EH (cell line): ENCODE results near the gene CDH12.
"Not testable (repeated sequence)": the region's sequence is repeated elsewhere in the genome, so short reads cannot be mapped to it uniquely, and the experiment has no call there.

Source experiments
- DNase-seq: peaks from one replicate; pipeline ENCODE4 v3.0.0-alpha.2; 2015; ENCODE audit warnings: low read depth

Gene CDH12

GRCh38 chr5:22278164-22278563 is 575.0 kb downstream of the CDH12 start:
- DNase-seq = no peak

DNA sequence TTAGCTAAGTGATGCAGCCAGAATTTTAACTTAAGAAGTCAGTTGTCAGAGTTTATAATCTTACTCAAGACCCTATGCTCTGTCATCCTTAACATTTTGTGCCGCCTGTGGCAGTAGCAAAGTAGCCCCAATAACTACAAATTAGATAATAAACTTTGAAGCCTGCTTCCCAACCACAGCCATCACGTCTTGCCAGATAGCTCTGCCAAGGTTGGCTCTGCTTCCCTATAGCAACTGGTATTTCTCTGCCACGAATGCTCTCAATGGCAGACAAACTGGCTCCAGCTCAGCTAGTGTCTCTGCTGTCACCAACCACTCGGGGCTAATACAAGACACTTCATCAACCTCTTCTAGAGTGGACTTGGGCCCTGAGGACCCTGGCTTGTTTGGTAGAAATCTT is 576.1 kb downstream of the CDH12 start:
- no peak for DNase-seq

DNA sequence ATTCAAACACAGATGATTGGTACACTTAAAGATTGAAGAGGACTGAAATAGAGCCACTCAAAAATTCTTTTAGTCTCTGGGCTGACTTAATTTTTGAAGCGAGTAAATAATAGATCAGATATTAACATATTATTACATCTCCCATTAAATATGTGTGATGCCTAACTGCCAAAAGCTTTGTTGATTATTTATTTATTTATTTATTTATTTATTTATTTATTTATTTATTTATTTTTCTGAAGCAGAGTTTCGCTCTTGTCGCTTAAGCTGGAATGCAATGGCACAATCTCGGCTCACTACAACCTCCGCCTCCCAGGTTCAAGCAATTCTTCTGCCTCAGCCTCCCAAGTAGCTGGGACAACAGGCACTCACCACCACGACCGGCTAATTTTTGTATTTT is 587.3 kb downstream of the CDH12 start:
- not testable (repeated sequence) for DNase-seq

DNA sequence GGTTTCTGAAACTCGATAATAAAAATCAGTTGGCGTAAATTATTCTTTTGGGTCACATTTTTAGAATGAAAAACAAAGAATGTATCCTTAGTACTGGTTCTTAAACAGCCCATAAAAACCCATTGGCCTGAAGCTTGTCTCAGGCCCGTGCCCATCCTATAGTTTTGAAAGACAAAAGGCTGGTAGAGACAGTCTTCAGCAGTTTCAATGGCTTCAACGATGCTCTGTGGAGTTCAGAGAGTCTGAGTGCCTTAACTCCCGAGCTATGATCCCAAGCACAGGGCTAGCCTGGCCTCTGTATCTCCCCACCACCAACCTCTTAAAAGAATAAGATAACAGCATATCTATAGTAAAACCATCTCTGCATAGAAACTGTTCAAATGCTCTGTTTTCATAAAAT is 595.0 kb downstream of the CDH12 start:
- no peak for DNase-seq

DNA sequence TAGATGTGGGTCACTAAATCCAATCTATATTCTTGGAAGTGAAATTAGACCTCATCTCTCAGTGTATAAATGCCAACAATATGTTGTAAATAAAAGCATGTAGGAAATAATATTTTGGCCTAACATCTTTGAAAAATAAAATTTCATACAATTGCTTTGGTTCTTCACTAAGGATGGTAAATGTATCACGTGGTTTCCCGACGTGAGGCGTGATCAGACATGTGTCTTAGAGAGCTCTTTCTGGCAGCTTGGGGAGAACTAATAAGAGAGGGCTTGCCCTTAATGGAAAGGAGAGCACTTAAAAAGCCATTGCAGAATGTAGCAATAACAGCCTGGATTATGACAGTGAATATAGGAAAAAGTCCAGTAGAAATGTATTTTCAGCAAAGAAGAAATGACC is 602.6 kb downstream of the CDH12 start:
- DNase-seq = no peak

GRCh38 chr5:22249209-22249729 is 603.9 kb downstream of the CDH12 start:
- no peak for DNase-seq

DNA sequence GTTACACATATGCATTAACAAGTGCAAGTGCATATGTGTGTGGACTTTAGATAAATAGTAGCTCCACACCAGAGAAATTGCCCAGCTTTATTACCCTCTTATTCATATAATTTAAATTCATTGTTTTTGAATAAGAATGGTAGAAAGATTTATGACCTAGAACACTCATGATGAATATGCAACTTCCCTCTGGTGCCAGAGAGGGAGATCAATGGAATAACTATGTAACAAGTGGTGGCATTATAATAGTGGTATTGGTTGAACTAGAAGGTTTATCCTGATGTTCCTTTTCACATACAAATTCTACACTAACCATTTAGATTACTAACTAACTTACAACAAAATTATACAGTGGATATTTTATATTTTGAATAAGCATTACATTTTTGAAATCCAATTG is 607.4 kb downstream of the CDH12 start:
- DNase-seq = no peak

DNA sequence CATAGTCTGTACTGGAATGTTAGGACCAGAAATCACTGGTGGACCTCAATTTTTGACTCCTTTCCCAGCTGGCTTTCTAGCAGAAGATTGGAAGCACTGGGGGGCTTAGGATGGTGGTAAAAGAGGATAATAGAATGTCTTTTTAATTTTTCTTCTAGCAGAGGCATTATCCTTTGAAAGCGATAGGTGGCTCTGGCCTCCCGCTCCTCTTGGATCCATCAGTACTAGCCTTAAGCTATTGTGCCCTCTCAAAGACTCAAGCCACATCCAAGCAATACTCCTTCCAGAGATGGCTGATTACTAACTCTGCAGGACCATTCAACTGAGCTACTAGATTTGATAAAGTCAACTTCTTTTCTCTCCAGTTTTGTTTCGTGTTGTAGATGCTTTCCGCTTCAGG is 610.6 kb downstream of the CDH12 start:
- DNase-seq = no peak

- DNase-seq = no peak
Measured at GRCh38 chr5:22238047-22238446, 615.1 kb downstream of the CDH12 start.

GRCh38 chr5:22226423-22226822 is 626.7 kb downstream of the CDH12 start:
- DNase-seq = no peak

- no peak for DNase-seq
Measured at GRCh38 chr5:22223079-22223478, 630.1 kb downstream of the CDH12 start.

DNA sequence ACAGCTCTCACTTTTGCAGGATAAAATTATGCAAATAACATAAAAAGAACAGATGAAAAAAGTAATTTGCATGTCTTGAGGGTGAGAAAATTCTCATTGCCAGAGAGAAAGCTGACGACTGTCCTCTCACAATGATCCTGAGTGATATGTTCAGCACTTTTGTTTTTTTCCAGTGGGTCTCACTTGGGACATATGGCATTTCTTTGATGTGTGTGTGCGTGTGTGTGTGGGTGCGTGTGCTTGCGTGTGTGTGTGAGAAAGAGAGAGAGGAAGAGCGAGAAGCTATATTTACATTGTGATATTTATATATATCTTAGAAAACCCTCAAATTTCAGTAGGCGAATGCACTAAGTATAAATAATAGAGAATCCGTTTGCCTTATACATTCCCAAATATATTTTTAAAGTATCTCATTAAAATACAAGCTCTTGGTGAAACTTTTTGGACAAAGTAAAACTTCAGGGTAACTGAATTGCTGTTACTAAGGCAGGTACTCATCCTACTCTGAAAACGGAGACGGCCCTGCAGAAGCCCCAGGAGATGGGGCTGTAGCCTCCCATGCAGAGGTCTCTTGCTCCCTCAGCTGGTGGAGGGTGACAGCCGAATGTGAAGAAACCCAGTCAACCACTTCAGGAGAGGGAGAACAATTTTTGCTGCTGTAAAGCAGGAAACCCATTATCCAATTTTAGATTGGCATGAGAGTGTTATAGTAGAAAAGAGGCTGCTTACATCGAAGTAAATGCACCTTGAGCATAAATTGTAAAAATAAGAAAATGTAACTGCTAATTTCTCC is 639.2 kb downstream of the CDH12 start:
- DNase-seq = not testable (repeated sequence)

- DNase-seq = not testable (repeated sequence)
Measured at GRCh38 chr5:22212254-22212991, 640.7 kb downstream of the CDH12 start.

DNA sequence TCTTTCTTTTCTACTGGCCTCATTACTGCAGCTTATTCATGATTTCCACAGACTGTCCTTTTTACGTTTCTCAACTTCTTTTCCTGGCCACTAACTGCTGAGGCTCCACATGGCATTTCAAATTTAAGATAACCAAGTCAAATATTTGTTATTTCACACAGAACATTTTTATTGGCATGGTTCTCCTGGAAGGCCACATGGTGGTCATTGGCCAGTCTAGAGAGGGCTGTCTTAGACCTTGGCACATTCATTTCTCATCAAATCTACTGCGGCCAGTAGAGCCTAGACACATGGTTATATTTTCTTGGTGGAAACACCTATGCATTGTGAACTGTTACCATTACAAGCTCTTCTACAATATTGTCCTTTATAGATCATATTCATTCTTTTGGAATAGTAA is 644.7 kb downstream of the CDH12 start:
- not testable (repeated sequence) for DNase-seq

GRCh38 chr5:22188651-22189050 is 664.5 kb downstream of the CDH12 start:
- not testable (repeated sequence) for DNase-seq

DNA sequence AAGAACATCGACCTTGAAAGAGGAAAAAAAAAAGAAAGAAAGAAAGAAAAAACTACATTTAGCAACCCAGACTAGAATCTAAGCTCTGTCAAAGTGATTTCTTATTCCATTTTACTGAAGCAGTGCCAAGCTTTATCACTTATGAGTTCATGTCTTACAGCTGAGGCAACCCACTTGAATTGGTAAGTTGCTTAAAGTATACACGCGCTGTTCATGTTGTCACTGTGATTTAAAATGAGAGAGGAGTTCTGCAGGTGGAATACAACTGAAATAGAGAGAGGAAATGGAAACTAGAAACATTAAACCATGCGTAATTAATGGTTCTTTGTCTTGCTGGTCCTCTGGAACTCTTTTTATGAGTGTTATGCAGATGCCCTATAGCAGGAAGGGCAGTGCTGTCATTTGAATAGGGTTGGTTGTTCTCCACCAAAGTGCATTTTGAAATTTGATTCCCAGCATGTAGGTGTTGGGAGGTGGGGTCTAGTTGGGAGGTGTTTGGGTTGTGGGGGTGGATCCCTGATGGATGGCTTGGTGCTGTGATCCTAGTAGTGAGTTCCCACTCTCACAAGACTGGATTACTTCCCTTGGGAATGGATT is 665.4 kb downstream of the CDH12 start:
- not testable (repeated sequence) for DNase-seq

DNA sequence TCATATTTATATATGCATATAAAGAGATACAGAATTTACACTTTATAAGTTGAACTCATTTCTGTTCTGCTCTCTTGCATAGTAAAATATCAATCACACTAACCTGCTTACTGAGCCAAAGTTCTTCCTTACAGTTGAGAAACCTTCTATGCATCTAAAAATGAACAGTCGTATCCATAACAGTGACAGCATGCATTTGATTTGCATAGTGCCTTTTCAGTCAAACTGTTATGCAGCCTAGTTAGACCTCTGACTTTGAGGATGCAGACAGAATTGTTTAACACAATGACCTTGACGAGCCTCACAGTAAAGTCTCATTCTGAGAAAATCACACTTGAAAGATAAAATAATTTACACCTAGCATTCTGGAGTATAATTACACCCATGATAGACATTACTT is 683.9 kb downstream of the CDH12 start:
- DNase-seq = not testable (repeated sequence)

DNA sequence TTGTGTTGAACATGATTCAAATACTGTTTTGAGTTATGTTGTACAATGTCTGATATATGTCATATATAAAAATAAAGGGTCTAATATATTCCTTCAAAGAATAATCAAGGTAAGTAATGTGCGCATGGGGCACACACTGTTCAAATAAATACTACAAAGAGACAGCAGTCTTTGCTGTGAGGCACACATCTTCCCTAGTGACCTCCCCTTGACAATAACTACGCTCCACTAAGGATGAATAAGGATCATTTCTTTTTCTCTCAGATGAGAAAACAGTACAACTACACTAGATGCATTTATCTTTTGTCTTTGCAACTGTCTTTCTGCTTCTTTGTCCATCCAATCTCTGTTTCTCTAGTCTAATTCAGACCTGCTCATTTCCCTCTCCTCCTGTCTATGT is 684.4 kb downstream of the CDH12 start:
- DNase-seq = not testable (repeated sequence)

DNA sequence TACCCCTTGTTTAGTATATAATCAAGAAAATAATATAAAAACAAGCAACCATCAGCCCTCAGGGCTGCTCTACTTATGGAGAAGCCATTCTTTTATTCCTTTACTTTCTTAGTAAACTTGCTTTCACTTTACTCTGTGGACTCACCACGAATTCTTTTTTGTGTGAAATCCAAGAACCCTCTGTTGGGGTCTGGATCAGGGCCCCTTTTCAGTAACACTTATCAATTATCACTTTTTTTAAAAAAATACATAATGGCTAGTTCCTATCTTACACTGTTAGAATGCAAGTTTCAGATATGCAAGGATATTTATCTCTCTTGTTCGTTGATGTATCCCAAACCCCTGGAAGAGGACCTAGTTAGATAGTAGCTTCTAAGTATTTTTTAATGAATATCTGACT is 687.2 kb downstream of the CDH12 start:
- not testable (repeated sequence) for DNase-seq

DNA sequence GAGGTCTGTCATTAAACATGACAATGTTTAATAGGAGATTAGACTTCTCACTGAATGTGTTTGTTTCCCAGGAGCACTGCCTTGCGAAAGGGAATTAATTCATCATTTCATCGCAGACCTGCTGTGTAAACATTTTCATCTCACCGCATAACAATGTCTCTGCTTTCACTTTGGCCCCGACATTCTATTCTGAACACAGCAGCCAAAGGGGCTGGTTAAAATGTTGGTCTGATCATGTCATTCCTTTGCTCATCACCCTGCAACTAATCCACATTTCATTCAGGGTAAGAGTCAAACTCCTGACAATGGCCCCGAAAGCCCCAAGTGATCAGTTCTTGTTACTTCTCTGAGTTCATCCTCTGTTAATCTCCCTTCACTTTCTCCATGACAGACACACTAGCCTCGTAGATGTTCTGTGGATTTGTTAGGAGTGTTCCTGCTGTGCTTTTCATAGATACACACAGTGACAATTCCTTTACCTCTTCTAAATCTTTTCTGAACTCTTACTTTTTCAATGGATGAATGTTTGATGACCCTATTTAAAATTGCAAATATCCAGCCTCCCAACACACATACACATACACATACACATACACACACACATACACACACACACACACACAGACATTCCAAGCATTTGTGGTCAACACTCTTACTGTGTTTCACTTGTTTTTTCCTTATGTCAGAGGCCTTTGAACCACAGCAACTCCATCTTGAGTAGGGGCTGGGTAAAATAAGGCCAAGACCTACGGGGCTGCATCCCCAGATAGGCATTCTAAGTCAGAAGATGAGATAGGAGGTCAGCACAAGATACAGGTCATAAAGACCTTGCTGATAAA is 688.0 kb downstream of the CDH12 start:
- not testable (repeated sequence) for DNase-seq

GRCh38 chr5:22156953-22157352 is 696.2 kb downstream of the CDH12 start:
- DNase-seq = not testable (repeated sequence)

DNA sequence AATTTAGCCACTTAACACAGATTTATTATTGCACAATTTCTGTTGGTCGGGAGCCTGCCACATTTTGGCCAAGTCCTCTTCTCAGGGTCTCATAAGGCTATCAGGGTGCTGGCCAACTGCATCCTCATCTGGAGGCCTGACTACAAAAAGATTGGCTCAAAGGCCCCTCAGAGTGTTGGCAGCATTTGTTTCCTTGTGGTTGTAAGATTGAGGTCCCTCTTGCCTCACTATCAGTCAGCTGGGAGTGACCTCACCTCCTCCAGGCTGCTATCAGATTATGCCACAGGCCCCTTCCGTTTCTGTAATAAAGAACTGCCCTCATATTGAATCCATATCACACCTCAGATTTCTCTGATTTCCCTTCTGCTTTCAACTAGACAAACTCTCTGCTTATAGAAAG is 698.4 kb downstream of the CDH12 start:
- DNase-seq = not testable (repeated sequence)
